Bronchial epithelial cell (primary cell): ENCODE measurements around the gene TMEM151A. TPM values are rescaled to one million over a fixed set of nuclear protein-coding genes. Genes with fewer than 3 reads are reported as not detected.

Experiments used
- DNase-seq: peaks from one replicate; pipeline ENCODE4 v3.0.0-alpha.2; 2010; ENCODE audit warnings: low read depth
- FAIRE-seq: peaks from 2 replicates; lab custom pipeline; 2011; peaks lifted over from hg19 to GRCh38; lab: Jason Lieb, UNC
- H3K27me3 ChIP-seq: 2 replicates; pipeline ENCODE4 v1.5.1; 2011; ENCODE audit warnings: low read length; ENCODE audit not compliant: control insufficient read depth, insufficient read depth
- H3K36me3 ChIP-seq: 2 replicates; pipeline ENCODE4 v1.5.1; 2011; ENCODE audit warnings: low read length; ENCODE audit not compliant: control insufficient read depth, insufficient read depth
- H3K4me3 ChIP-seq: 2 replicates; pipeline ENCODE4 v1.5.1; 2011; ENCODE audit warnings: mild to moderate bottlenecking, low read depth, low read length, control low read depth
- CTCF ChIP-seq: IDR thresholded peaks from 2 replicates; pipeline ENCODE4 v1.5.1; 2011; ENCODE audit warnings: mild to moderate bottlenecking, moderate library complexity, low read length, control low read depth, inconsistent platforms; ENCODE audit not compliant: insufficient read depth, severe bottlenecking
- total RNA-seq: library from RNA; depleted of rRNA; stranded (reverse); fragments of >200 nt; gene quantifications from 2 replicates; pipeline ENCODE4 v1.2.1, GENCODE V29; 2014

The TMEM151A gene
- total RNA-seq, 1 donor from 2014 or later = not detected

GRCh38 chr11:66268244-66268951 is 23.3 kb upstream of the TMEM151A start, which contains the start of gene RAB1B:
RAB1B (plus strand) TSS chr11:66268639; CDS start chr11:66268680, 41 bp downstream.
- peak; percentile 97 for DNase-seq
- Histone ChIP-seq H3K36me3 (peaks cover 30% of the 10 kb centered on the region), H3K27me3 (no peaks in the 10 kb centered on the region), H3K4me3 (peak within 1 kb of the TSS; percentile 90)
- FAIRE-seq = peak; percentile 58
- TF ChIP-seq CTCF = no peak

DNA sequence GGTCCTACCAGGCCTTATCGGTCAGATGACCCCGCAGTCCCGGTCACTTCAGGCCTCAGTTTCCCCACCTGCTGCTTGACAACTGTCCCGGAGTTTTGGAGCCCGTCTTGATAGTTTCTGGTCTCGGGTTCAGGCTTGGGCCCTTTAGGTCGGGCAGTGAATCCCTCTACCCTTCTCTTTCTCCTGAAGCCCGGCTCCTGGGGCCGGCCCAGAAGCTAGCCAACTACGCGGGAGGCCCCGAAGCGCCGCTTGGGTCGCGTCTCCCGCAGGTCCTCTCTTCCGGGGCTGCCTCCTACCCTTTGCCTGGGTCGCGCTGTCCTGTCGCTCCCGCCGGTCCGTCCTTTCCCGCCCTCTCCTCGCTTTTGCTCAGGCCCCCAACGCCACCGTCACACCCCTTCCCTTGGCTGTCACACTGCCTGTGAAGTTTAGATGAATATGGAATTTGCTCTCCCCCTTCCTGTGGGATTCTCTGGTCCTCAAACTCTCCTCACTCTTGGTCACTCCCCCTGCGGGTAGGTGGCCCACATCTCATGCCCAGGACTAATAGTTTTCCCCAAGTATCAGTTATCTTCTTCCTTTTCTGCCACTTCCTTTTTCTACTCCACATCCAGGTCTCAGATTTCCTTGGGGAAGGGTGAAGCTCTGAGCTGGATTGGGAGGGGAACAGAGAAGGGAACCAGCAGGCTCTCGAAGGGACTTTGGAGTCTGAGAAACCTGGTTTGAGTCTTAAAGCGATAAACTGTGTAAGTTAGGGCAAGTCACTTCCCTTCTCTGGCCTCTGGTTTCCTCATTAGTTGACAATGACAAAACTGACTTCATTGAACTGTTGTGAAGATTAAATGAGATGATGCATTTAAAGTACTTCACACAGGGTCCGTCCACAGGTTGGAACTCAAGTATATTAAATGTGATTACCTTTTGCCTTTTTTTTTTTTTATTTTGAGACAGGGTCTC is 22.5 kb upstream of the TMEM151A start:
- Histone ChIP-seq H3K4me3 (peak overlapping the region; percentile 90), H3K27me3 (no peaks in the 10 kb centered on the region), H3K36me3 (peaks cover 28% of the 10 kb centered on the region)
- FAIRE-seq (no peak), DNase-seq (no peak)
- TF ChIP-seq CTCF = no peak

DNA sequence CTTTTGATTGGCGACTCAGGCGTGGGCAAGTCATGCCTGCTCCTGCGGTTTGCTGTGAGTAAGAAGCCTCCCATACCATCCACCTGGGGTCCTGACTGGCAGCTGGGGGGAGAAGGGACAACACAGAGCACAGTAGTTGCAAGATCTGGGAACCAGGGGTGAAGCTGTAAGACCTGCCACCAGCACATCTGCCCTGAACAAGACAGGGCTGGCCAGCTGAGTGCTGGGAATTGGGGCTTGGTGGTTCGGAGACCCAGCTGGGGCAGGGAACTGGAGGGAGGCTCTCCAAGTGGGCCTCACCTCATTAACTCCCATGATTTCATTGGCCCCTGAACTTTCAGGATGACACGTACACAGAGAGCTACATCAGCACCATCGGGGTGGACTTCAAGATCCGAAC is 19.9 kb upstream of the TMEM151A start:
- TF ChIP-seq CTCF = no peak
- Histone ChIP-seq H3K36me3 (peaks cover 22% of the 10 kb centered on the region), H3K27me3 (no peaks in the 10 kb centered on the region), H3K4me3 (no peak overlapping the region)
- no peak for DNase-seq
- peak; percentile 40 for FAIRE-seq

GRCh38 chr11:66272596-66272995 is 19.1 kb upstream of the TMEM151A start:
- DNase-seq (no peak), FAIRE-seq (no peak)
- TF ChIP-seq CTCF = no peak
- H3K4me3 ChIP-seq = no peak overlapping the region
- no peaks in the 10 kb centered on the region for H3K27me3 ChIP-seq
- H3K36me3 ChIP-seq = peaks cover 22% of the 10 kb centered on the region

- FAIRE-seq (no peak), DNase-seq (no peak)
- TF ChIP-seq CTCF = no peak
- no peaks in the 10 kb centered on the region for H3K27me3 ChIP-seq
- H3K4me3 ChIP-seq = no peak overlapping the region
- H3K36me3 ChIP-seq = peaks cover 22% of the 10 kb centered on the region
Observed at GRCh38 chr11:66274219-66274618, 17.5 kb upstream of the TMEM151A start.
